Neural progenitor cell (in vitro differentiated cells): ENCODE measurements around the gene MACROD2. TPM values are rescaled to one million over a fixed set of nuclear protein-coding genes. Genes with fewer than 3 reads are reported as not detected.

Experiments
- DNase-seq: peaks from one replicate; pipeline ENCODE4 v3.0.0-alpha.2; 2016; ENCODE audit warnings: low spot score
- H2AFZ ChIP-seq: fragments of 200-600 bp; sonication (generic); replicated peaks from 2 replicates; pipeline ENCODE4 v1.6.1; 2016; ENCODE audit warnings: antibody characterized with exemption
- H3F3A ChIP-seq: fragments of 200-600 bp; sonication (generic); 2 replicates; pipeline ENCODE4 v1.6.1; 2016; ENCODE audit warnings: antibody characterized with exemption, low read depth
- H3K27ac ChIP-seq: fragments of 200-600 bp; sonication (generic); 2 replicates; pipeline ENCODE4 v1.5.1; 2016; ENCODE audit warnings: mild to moderate bottlenecking
- H3K27me3 ChIP-seq: fragments of 200-600 bp; sonication (generic); 2 replicates; pipeline ENCODE4 v1.6.1; 2016; ENCODE audit warnings: mild to moderate bottlenecking, moderate library complexity
- H3K36me3 ChIP-seq: fragments of 200-600 bp; sonication (generic); 2 replicates; pipeline ENCODE4 v1.5.1; 2016
- H3K4me1 ChIP-seq: fragments of 200-600 bp; sonication (generic); 2 replicates; pipeline ENCODE4 v1.6.1; 2016; ENCODE audit warnings: mixed run types
- H3K4me2 ChIP-seq: fragments of 200-600 bp; sonication (generic); 2 replicates; pipeline ENCODE4 v1.6.1; 2016
- H3K4me3 ChIP-seq: fragments of 200-600 bp; sonication (generic); 2 replicates; pipeline ENCODE4 v1.5.1; 2016
- H3K79me2 ChIP-seq: fragments of 200-600 bp; sonication (generic); 2 replicates; pipeline ENCODE4 v1.6.1; 2016; ENCODE audit warnings: low read depth
- H3K9ac ChIP-seq: fragments of 200-600 bp; sonication (generic); 2 replicates; pipeline ENCODE4 v1.6.1; 2016
- H3K9me3 ChIP-seq: fragments of 200-600 bp; sonication (generic); 2 replicates; pipeline ENCODE4 v1.5.1; 2016; ENCODE audit warnings: low read depth
- H4K20me1 ChIP-seq: fragments of 200-600 bp; sonication (generic); 2 replicates; pipeline ENCODE4 v1.6.1; 2016; ENCODE audit warnings: low read depth
- H3K27ac Mint-ChIP-seq: 3 replicates; pipeline ENCODE4 v1.8.0; 2021; ENCODE audit warnings: mixed read lengths
- H3K27me3 Mint-ChIP-seq: 2 replicates; pipeline ENCODE4 v1.8.0; 2022; ENCODE audit warnings: low read depth, mild to moderate bottlenecking, inconsistent platforms, moderate library complexity, mixed read lengths; ENCODE audit not compliant: insufficient read depth
- H3K36me3 Mint-ChIP-seq: 3 replicates; pipeline ENCODE4 v1.8.0; 2021; ENCODE audit warnings: mixed read lengths
- H3K4me1 Mint-ChIP-seq: 3 replicates; pipeline ENCODE4 v1.8.0; 2021; ENCODE audit warnings: mixed read lengths
- H3K4me3 Mint-ChIP-seq: 3 replicates; pipeline ENCODE4 v1.8.0; 2021; ENCODE audit warnings: mild to moderate bottlenecking, moderate library complexity, mixed read lengths
- H3K9me3 Mint-ChIP-seq: 3 replicates; pipeline ENCODE4 v1.8.0; 2020; ENCODE audit warnings: mixed read lengths
- EZH2 ChIP-seq: fragments of 200-600 bp; sonication (generic); IDR thresholded peaks from 2 replicates; pipeline ENCODE4 v1.6.1; 2017; ENCODE audit warnings: antibody characterized with exemption, mild to moderate bottlenecking, moderate library complexity
- EZH2phosphoT487 ChIP-seq: fragments of 200-600 bp; sonication (generic); IDR thresholded peaks from 2 replicates; pipeline ENCODE4 v1.6.1; 2017; ENCODE audit warnings: antibody characterized with exemption
- total RNA-seq: library from RNA; depleted of rRNA; stranded (reverse); fragments of >200 nt; gene quantifications from 2 replicates; pipeline ENCODE4 v1.2.3, GENCODE V29; 2015; ENCODE audit warnings: low replicate concordance
- TF ChIP-seq, protein P1 (sequence below): fragments of 200-600 bp; sonication (generic); IDR thresholded peaks from 2 replicates; pipeline ENCODE4 v1.5.1; 2017; ENCODE audit warnings: antibody characterized with exemption, mild to moderate bottlenecking

MACROD2 gene
- total RNA-seq, 1 donor from 2014 or later = 11.9 TPM

DNA sequence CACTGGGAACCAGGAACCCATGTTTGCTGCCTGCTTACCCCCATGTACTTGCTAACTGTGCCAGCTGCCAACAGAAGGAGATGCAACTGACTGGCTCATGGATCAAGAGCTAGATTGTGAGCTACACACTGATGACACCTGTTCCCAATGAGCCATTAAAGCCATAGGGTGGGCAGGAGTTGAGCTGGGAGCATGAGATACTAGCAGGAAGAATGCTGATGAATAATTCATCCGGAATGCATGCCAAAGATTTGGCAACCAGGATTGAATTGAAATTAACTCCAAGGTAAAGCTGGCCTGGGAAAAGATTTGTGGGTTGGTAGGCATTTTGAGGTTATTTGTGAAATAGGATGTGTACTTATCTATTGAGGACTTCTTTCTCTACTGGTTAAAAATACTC lies 1946.8 kb downstream of the MACROD2 start:
- no peaks in the 10 kb centered on the region for H3K79me2 ChIP-seq
- H3K4me1 Mint-ChIP-seq = peaks cover 6% of the 10 kb centered on the region
- H3K9me3 Mint-ChIP-seq = peaks cover 21% of the 10 kb centered on the region
- no peaks in the 10 kb centered on the region for H3K27me3 ChIP-seq
- no peaks in the 10 kb centered on the region for H4K20me1 ChIP-seq
- TF ChIP-seq EZH2 = no peak
- TF ChIP-seq EZH2phosphoT487 = no peak
- TF ChIP-seq, protein P1, sequence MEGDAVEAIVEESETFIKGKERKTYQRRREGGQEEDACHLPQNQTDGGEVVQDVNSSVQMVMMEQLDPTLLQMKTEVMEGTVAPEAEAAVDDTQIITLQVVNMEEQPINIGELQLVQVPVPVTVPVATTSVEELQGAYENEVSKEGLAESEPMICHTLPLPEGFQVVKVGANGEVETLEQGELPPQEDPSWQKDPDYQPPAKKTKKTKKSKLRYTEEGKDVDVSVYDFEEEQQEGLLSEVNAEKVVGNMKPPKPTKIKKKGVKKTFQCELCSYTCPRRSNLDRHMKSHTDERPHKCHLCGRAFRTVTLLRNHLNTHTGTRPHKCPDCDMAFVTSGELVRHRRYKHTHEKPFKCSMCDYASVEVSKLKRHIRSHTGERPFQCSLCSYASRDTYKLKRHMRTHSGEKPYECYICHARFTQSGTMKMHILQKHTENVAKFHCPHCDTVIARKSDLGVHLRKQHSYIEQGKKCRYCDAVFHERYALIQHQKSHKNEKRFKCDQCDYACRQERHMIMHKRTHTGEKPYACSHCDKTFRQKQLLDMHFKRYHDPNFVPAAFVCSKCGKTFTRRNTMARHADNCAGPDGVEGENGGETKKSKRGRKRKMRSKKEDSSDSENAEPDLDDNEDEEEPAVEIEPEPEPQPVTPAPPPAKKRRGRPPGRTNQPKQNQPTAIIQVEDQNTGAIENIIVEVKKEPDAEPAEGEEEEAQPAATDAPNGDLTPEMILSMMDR = no peak
- H3K36me3 Mint-ChIP-seq = peaks cover 4% of the 10 kb centered on the region
- H3K27ac Mint-ChIP-seq = no peak overlapping the region
- H3K4me2 ChIP-seq = no peak overlapping the region
- H3K4me1 ChIP-seq = peaks cover 7% of the 10 kb centered on the region
- no peak overlapping the region for H3K4me3 Mint-ChIP-seq
- no peak overlapping the region for H2AFZ ChIP-seq
- DNase-seq = no peak
- peaks cover 10% of the 10 kb centered on the region for H3K9me3 ChIP-seq
- H3F3A ChIP-seq = peaks cover 5% of the 10 kb centered on the region
- no peak overlapping the region for H3K9ac ChIP-seq
- no peak overlapping the region for H3K27ac ChIP-seq
- no peaks in the 10 kb centered on the region for H3K27me3 Mint-ChIP-seq
- no peak overlapping the region for H3K4me3 ChIP-seq
- H3K36me3 ChIP-seq = no peaks in the 10 kb centered on the region

DNA sequence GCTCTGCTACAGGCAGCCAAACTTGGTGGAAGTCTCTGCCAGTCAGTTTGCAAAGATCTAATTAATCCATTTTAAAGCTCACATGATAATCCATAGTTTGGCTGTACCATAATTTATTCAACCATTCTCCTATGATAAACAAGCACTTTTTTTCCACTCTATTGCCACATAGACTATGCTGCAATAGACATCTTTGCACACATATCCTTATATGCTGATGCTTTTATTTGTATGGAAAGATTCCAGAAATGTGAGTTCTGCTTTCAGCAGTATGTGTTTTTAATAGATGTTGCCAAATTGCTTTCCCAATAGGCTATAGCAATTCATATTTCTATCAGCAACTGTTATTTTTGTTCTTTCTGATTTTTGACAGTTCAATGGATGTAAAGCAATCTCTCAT lies 1950.0 kb downstream of the MACROD2 start:
- Mint-ChIP-seq H3K27ac (no peak overlapping the region), H3K4me3 (no peak overlapping the region), H3K4me1 (peaks cover 3% of the 10 kb centered on the region)

DNA sequence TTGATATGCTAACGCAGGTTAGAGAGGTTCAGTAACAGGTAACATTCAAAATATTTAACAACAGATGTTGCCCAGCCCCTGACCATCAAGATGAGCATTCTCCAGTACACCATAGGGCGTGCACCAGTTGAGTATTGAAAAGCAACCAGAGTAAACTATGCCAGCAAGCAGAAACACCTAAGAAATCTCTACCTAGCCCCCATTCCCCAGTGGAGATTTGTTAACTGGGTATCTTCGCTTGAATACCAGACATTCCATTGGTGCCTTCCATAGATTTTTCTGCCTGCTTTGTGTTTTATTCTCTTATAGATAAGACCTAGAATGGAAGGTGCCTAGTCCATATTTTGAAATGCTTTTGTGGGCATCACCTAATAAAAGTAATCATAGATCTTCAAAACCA lies 1954.1 kb downstream of the MACROD2 start:
- Mint-ChIP-seq H3K27ac (no peak overlapping the region), H3K27me3 (no peaks in the 10 kb centered on the region), H3K9me3 (peaks cover 2% of the 10 kb centered on the region), H3K36me3 (no peaks in the 10 kb centered on the region), H3K4me1 (peaks cover 4% of the 10 kb centered on the region), H3K4me3 (no peak overlapping the region)
- no peak overlapping the region for H3K9ac ChIP-seq
- H3K27ac ChIP-seq = no peak overlapping the region
- no peaks in the 10 kb centered on the region for H4K20me1 ChIP-seq
- H3K27me3 ChIP-seq = no peaks in the 10 kb centered on the region
- no peak overlapping the region for H3K4me2 ChIP-seq
- H3K79me2 ChIP-seq = no peaks in the 10 kb centered on the region
- no peak overlapping the region for H3K4me3 ChIP-seq
- H3F3A ChIP-seq = no peaks in the 10 kb centered on the region
- TF ChIP-seq, protein P1 = no peak
- TF ChIP-seq EZH2 (no peak), EZH2phosphoT487 (no peak)
- H3K4me1 ChIP-seq = peaks cover 9% of the 10 kb centered on the region
- H3K9me3 ChIP-seq = no peaks in the 10 kb centered on the region
- no peak overlapping the region for H2AFZ ChIP-seq
- DNase-seq = peak; percentile 15
- H3K36me3 ChIP-seq = no peaks in the 10 kb centered on the region

More for the DNA sequence above, 1950.0 kb downstream of the MACROD2 start:
- Histone ChIP-seq H2AFZ (no peak overlapping the region), H3K27ac (no peak overlapping the region), H3K4me1 (peaks cover 9% of the 10 kb centered on the region), H3K4me2 (no peak overlapping the region), H3K27me3 (no peaks in the 10 kb centered on the region), H3F3A (no peaks in the 10 kb centered on the region), H3K4me3 (no peak overlapping the region), H4K20me1 (no peaks in the 10 kb centered on the region), H3K79me2 (no peaks in the 10 kb centered on the region), H3K36me3 (no peaks in the 10 kb centered on the region), H3K9me3 (no peaks in the 10 kb centered on the region), H3K9ac (no peak overlapping the region)
- DNase-seq = no peak
- TF ChIP-seq, protein P1 = no peak
- TF ChIP-seq EZH2phosphoT487 (no peak), EZH2 (no peak)
- Mint-ChIP-seq H3K27me3 (no peaks in the 10 kb centered on the region), H3K9me3 (peaks cover 8% of the 10 kb centered on the region), H3K36me3 (no peaks in the 10 kb centered on the region)

DNA sequence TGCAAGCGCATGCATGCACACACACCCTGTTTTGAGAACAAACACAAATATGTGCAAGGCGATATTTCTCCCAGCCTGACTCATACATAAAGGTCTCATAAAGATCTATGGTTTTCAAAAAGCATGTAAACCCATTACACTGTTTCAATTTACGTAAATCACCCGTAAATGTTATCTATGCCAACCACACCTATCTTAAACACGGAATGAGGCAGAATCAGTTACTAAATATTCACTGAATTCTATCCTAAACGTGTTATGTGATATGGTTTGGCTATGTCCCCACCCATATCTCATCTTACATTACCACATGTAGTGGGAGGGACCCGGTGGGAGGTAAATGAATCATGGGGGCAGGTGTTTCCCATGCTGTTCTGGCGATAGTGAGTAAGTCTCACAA lies 1956.3 kb downstream of the MACROD2 start:
- no peaks in the 10 kb centered on the region for H3K27me3 Mint-ChIP-seq
- peaks cover 2% of the 10 kb centered on the region for H3K9me3 Mint-ChIP-seq
- TF ChIP-seq, protein P1 = no peak
- no peak for TF ChIP-seq EZH2phosphoT487
- no peak for TF ChIP-seq EZH2

More for the DNA sequence above, 1956.3 kb downstream of the MACROD2 start:
- Histone ChIP-seq H3K9ac (no peak overlapping the region), H3K27me3 (no peaks in the 10 kb centered on the region), H3K4me1 (peaks cover 9% of the 10 kb centered on the region), H4K20me1 (no peaks in the 10 kb centered on the region), H3K4me3 (no peak overlapping the region), H3K79me2 (no peaks in the 10 kb centered on the region), H3K36me3 (no peaks in the 10 kb centered on the region), H3K27ac (no peak overlapping the region), H3F3A (no peaks in the 10 kb centered on the region), H3K9me3 (no peaks in the 10 kb centered on the region), H3K4me2 (no peak overlapping the region), H2AFZ (no peak overlapping the region)
- H3K27ac Mint-ChIP-seq = no peak overlapping the region
- DNase-seq = no peak
- H3K36me3 Mint-ChIP-seq = no peaks in the 10 kb centered on the region
- no peak overlapping the region for H3K4me3 Mint-ChIP-seq
- peaks cover 4% of the 10 kb centered on the region for H3K4me1 Mint-ChIP-seq
